AG10803 (cell line): ENCODE measurements around the gene BAK1.

Source experiments
- DNase-seq: peaks from one replicate; pipeline ENCODE4 v3.0.0; 2010; ENCODE audit warnings: low read depth
- H3K4me3 ChIP-seq: 2 replicates; pipeline ENCODE4 v1.5.1; 2011; ENCODE audit warnings: mild to moderate bottlenecking, low read length, control low read depth
- TF ChIP-seq, protein P1 (sequence below): conservative IDR thresholded peaks from 2 replicates; pipeline ENCODE4 v1.5.1; 2011; ENCODE audit warnings: mild to moderate bottlenecking, low read length, control low read depth, inconsistent platforms

The BAK1 gene

DNA sequence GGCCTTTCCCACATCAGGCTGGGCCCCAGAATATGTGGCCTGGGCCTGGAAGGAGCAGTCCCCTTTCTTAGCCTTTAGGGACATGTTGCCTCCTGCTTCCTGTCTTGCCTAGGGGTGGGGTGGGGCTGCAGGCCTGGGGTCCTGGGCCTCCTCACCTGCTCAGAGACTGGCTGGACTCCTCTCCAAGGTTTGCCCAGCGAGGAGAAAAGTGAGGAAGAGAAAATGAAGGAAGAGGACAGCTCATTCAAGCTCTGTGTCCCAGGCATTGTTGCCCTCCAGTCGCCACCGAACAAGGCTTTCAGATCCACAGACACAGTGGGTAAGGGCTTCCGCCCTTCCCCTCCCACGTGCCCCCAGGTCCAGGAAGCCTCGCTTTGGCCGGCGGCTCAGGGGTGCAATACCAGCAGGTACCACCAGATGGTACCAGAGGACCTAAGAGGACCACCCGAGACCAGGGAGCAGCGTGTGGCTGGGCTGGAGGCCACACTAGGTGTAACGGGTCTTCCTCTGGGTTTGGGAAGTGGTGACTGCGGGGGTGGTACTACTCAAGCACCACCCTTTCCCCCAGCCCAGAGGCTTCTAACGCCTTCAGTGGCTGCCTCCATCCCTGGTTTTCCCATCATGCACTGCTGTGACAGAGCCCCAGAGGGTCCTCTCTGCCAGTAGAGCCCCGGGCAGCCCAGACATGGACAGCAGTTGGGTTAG is 5.5 kb upstream of the BAK1 start:
- no peak overlapping the region; the same call in 1 of the 2 replicates for H3K4me3 ChIP-seq
- TF ChIP-seq, protein P1, sequence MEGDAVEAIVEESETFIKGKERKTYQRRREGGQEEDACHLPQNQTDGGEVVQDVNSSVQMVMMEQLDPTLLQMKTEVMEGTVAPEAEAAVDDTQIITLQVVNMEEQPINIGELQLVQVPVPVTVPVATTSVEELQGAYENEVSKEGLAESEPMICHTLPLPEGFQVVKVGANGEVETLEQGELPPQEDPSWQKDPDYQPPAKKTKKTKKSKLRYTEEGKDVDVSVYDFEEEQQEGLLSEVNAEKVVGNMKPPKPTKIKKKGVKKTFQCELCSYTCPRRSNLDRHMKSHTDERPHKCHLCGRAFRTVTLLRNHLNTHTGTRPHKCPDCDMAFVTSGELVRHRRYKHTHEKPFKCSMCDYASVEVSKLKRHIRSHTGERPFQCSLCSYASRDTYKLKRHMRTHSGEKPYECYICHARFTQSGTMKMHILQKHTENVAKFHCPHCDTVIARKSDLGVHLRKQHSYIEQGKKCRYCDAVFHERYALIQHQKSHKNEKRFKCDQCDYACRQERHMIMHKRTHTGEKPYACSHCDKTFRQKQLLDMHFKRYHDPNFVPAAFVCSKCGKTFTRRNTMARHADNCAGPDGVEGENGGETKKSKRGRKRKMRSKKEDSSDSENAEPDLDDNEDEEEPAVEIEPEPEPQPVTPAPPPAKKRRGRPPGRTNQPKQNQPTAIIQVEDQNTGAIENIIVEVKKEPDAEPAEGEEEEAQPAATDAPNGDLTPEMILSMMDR: peak; percentile 88
- peak; percentile 58 for DNase-seq

DNA sequence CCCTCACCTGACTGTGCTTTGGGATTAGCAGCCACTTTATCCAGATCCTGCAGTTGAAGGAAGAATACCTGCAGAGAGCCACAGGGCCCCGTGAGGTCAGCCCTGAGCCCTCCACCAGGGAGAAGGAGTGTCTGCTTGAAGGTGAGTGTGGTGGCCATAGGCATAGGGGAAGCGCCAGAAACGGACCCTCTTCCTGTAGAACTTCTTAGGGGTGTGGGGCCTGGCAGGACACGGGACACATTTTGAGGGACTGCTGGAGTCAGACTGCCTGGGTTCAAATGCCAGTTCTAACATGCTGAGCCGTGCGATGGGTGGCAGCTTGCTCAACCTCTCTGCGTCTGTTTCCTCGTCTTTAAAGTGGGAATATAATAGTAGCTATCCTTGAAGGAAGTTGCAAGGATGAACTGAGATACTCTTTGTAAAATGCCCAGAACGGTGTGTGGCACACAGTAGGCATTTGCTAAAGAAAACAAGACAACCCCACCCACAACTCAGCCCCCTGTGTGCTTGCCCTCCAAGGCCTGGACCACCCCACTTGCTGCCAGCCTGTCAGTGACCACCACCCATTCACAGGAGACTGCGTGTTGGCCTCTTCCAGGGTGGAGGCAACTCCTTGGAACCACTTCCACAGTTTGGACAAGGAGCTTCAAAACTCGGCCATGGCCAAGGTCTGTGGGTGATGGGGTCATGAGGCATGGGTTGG is 4.8 kb upstream of the BAK1 start:
- no peak for DNase-seq
- no peak overlapping the region for H3K4me3 ChIP-seq
- TF ChIP-seq, protein P1: no peak

DNA sequence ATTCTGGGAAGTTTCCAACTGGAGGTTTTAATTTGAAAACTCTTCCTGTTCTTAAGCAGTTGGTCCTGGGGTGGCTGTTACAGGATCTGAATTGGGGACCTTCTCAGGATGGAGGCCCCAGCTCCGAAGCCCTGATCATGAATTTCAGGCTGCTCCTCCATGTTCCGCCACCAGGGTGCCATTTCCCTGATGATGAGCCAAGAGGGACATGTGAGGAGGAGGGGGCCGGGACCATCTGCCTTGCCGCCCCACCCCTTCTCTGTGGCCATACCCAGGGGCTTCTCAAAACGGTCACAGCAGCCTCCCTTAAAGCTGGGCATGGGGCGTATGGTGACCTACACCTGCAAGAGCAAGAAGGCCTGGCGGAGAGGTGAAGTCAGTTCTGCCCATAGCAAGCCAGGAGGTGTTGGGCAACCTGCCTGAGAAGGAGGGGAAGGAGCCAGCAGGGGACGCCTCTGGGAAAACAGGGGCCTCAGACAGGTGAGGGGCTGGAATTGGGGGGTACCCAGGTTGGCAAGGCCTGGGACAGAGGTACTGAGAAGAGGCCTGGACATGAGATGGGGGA is 3.6 kb upstream of the BAK1 start:
- no peak overlapping the region for H3K4me3 ChIP-seq
- no peak for DNase-seq
- TF ChIP-seq, protein P1: peak; percentile 44

DNA sequence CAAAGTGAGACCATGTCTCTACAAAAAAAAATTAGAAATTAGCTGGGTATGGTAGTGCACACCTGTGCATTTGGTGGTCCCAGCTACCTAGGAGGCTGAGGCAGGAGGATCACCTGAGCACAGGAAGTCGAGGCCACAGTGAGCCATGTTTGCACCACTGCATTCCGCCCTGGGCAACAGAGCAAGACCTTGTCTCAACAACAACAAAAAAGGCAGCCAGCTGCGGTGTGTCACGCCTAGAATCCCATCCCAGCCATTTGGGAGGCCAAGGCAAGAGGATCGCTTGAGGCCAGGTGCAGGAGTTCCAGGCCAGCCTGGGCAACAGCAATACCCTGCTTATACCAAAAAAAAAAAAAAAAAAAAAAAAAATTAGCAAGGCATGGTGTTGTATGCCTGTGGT is 1.1 kb upstream of the BAK1 start:
- H3K4me3 ChIP-seq: no peak overlapping the region
- TF ChIP-seq, protein P1: no peak
- DNase-seq: no peak

DNA sequence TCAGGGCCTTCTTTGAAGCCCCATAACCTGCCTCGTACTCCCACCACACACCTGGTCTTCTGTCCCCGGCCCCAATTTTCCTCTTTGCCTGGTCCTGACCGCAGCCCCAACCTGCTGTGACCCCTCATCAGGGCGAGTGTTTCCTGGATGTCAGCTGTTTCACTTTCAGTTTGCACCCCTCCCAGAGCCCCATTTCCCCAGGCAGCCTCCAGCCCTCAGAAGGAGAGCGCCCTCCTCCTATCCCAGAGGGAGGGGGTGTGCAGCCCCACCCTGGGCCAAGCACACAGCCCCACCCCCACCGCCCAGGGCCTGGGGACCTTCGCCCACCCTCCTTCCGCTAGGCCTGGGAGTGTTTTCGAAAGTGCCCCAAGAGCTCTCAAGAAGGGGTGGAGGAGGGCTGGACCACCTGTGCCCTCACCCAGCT is 1.5 kb downstream of the BAK1 start:
- TF ChIP-seq, protein P1: no peak
- no peak for DNase-seq
- peak overlapping the region; percentile 90 for H3K4me3 ChIP-seq

DNA sequence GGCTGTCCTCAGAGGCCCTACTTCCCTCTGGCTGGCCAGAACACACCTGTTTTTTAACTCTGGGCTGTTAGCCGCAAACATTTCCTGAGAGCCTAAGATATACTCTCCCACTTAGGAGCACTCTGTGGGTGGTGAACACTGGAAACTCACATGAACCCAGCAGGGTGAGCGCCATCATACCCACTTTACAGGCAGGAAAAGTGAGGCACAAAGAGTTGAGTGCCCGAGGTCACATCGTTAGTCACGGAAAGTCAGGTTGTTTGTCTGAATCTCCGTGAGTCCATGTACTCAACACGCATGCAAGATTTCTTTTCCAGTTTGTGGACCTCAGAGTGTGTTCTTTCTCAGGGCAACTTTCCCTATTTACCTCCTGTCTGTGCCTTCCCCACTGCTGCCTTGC is 1.9 kb downstream of the BAK1 start:
- peak overlapping the region; percentile 90; the same call in 1 of the 2 replicates for H3K4me3 ChIP-seq
- TF ChIP-seq, protein P1: no peak
- DNase-seq: no peak

DNA sequence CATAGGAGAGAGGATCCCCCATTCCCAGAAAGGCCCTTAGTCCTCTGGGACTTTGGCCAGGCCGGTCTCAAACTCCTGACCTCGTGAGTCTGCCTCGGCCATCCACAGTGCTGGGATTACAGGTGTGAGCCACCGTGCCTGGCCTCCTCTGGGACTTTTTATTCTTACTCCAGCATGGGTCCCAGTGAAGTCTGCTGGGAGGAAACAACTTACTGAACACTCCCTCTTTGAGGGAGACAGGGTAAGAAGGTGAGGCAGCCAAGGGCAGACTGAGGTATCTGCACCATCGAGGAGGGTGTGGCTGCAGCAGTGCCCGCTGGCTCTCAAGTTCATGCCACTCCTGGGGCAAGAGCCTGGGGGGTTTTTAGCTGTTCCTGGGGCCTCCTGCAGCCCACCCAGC is 2.4 kb downstream of the BAK1 start:
- TF ChIP-seq, protein P1: no peak
- H3K4me3 ChIP-seq: no peak overlapping the region
- no peak for DNase-seq
